Stimulated activated CD4-positive, alpha-beta T cell treated with anti-CD3 and anti-CD28 coated beads, Interleukin-4, amount 100 ng/mL, for 4 hours (primary cell): ENCODE measurements around the gene KCNE1.
"Not testable (repeated sequence)": the region's sequence is repeated elsewhere in the genome, so short reads cannot be mapped to it uniquely, and the experiment has no call there.

Experiments used
- DNase-seq, 2 experiments: peaks; one replicate each; pipeline ENCODE4 v3.0.0-alpha.2; 2020

KCNE1 gene

DNA sequence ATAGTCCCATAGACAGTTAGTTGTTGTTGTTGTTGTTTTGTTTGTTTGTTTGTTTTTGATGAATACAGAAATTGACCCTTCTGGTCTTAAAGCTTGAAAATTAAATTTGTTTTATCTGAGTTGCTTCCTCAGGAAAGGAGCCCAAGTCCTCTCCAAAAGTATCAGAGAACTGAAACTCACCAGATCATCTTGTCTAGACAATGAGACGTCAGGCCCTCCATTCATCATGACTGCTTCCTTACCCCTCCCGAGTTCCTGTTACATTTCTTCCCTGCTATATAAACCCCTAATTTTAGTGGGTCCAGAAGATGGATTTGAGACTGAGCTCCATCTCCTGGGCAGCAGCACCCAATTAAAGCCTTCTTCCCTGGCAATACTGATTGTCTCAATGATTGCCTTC is 105.3 kb downstream of the KCNE1 start:
- not testable (repeated sequence) for DNase-seq

DNA sequence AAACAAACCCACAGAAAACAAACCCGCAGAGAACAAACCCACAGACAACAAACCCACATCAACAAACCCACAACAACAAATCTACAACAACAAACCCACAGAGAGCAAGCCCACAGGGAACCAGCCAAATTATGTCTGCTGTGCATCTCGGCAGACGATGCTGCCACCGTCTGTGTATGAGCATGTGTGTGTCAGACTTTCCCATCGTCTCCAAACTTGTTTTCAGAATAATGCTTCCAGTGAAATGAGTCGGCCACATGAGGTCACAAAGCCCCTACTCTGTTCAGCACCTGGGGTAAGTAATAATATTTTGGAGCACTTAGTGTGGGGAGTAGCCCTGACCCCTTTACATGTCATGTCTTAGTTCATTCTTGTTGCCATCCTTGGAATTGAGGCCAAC is 105.9 kb downstream of the KCNE1 start:
- DNase-seq, result not testable (repeated sequence)

DNA sequence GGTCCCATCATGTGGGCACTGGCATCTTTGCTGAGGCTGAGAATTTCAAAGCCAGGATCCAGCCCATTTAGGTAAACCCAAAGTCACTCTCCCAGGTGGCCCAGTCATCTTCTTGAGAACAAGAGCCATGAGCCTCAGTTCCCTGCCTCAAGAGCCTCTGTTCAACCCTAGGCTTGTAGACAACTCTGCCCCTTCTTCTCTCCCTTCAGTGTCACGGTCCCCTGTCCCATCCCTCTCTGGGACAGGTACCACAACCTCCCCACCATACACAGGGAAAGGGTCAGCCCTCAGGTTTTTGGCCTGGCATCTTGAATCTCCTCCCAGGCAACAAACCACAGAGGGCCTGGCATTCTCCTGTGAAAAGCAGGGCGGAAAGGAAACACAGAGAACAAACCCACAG is 106.3 kb downstream of the KCNE1 start:
- not testable (repeated sequence) for DNase-seq

GRCh38 chr21:34404742-34405141 is 107.3 kb downstream of the KCNE1 start:
- not testable (repeated sequence) for DNase-seq

DNA sequence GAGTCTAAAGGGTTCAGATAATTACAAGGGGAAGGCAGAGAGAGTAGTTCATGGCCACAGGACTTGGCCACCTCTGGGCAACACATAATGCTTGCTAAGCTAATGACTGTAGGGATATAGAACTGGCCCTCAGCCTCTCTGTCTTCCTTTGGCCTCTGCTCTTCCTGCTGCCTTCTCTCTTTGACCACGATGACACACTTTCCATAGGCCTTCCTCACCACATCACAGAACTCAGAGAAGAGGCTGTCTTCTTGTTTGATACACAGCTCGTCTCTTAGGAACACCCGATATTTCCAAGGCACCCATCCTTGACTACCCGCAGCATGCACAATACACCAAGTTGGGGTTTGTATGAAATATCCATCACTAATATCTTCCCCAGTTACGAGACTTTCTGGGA is 111.5 kb downstream of the KCNE1 start:
- not testable (repeated sequence) for DNase-seq
